ENCODE measurements around the gene MEG3. TPM values are rescaled to one million over a fixed set of nuclear protein-coding genes. Genes with fewer than 3 reads are reported as not detected.

MEG3 gene
- total RNA-seq, 3 donors from 2014 or later (not counting 1 experiment from before 2014, with no cell fraction given), result 1.0 to 6.6 (median 1.9) TPM

DNA sequence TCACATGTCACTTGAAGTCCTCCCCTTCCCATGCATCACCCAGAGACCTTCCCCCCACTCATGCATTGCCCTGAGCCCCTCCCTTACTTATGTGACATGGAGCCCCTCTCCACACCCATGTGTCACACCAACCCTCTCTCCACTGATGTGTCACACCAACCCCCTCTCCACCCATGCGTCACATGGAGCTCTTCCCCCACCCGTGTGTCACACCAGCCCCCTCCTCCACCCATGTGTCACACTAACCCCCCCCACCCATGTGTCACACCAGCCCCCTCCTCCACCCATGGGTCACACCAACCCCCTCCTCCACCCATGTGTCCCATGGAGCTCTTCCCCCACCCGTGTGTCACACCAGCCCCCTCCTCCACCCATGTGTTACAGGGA lies 47.2 kb downstream of the MEG3 start:
- ATAC-seq (no peak), DNase-seq (no peak)
- Mint-ChIP-seq H3K36me3 (no peaks in the 10 kb centered on the region), H3K4me1 (peaks cover 0 to 17% of the 10 kb centered on the region in 2 donors), H3K4me3 (no peak overlapping the region), H3K9me3 (no peaks in the 10 kb centered on the region), H3K27ac (no peak overlapping the region), H3K27me3 (ENCODE audit: low read depth in 2 of 2) (no peaks in the 10 kb centered on the region)
- 57% methylated on average over 3 of the region's 3 CpGs for WGBS (ENCODE audit: insufficient coverage)
- H3K27ac ChIP-seq (ENCODE audit: low read length), result no peak overlapping the region
- H3K36me3 ChIP-seq (ENCODE audit: control insufficient read depth, insufficient read depth, low read length), result no peaks in the 10 kb centered on the region
- no peaks in the 10 kb centered on the region for H3K9me3 ChIP-seq (ENCODE audit: control insufficient read depth, insufficient read depth, low read length)
- no peak for TF ChIP-seq CTCF (IDR thresholded peaks at IDR 0.05)
- H3K4me1 ChIP-seq (ENCODE audit: control insufficient read depth, insufficient read depth, low read length), result no peaks in the 10 kb centered on the region
- no peak overlapping the region for H3K4me3 ChIP-seq (ENCODE audit: low read length)
- intact Hi-C loops (cut with micrococcal nuclease), result no loop called here
- H3K27me3 ChIP-seq (ENCODE audit: control insufficient read depth, insufficient read depth, low read length), result no peaks in the 10 kb centered on the region

DNA sequence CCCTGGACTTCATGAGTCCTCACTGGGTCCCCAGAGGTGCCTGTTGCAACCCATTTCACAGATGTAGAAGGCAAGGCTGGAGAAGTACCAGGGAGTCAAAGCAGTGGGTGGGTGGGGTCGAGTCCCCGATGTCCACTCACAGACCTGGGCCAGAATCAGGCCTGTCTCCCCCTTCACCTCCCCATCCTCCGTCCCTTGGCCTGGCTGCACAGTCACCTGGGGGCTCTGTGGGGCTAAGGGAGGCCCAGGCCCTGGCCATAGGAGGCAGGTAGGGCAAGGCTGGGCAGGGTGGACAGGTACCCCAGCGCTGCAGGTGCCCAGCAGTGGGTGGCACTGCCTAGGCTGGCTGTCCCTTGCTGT lies 48.1 kb downstream of the MEG3 start:
- peaks cover 0 to 17% of the 10 kb centered on the region in 2 donors for H3K4me1 Mint-ChIP-seq
- Histone ChIP-seq H3K27ac (ENCODE audit: low read length) (no peak overlapping the region), H3K27me3 (ENCODE audit: control insufficient read depth, insufficient read depth, low read length) (no peaks in the 10 kb centered on the region), H3K4me1 (ENCODE audit: control insufficient read depth, insufficient read depth, low read length) (no peaks in the 10 kb centered on the region), H3K36me3 (ENCODE audit: control insufficient read depth, insufficient read depth, low read length) (no peaks in the 10 kb centered on the region), H3K9me3 (ENCODE audit: control insufficient read depth, insufficient read depth, low read length) (no peaks in the 10 kb centered on the region), H3K4me3 (ENCODE audit: low read length) (no peak overlapping the region)
- DNase-seq, result no peak
- intact Hi-C loops (cut with micrococcal nuclease), result no loop called here
- ATAC-seq, result no peak
- no peaks in the 10 kb centered on the region for H3K9me3 Mint-ChIP-seq
- no peaks in the 10 kb centered on the region for H3K36me3 Mint-ChIP-seq
- no peaks in the 10 kb centered on the region for H3K27me3 Mint-ChIP-seq (ENCODE audit: low read depth in 2 of 2)
- no peak overlapping the region for H3K4me3 Mint-ChIP-seq
- WGBS (ENCODE audit: insufficient coverage), result 90% methylated on average over 3 of the region's 4 CpGs
- no peak for TF ChIP-seq CTCF (IDR thresholded peaks at IDR 0.05)
- no peak overlapping the region for H3K27ac Mint-ChIP-seq

DNA sequence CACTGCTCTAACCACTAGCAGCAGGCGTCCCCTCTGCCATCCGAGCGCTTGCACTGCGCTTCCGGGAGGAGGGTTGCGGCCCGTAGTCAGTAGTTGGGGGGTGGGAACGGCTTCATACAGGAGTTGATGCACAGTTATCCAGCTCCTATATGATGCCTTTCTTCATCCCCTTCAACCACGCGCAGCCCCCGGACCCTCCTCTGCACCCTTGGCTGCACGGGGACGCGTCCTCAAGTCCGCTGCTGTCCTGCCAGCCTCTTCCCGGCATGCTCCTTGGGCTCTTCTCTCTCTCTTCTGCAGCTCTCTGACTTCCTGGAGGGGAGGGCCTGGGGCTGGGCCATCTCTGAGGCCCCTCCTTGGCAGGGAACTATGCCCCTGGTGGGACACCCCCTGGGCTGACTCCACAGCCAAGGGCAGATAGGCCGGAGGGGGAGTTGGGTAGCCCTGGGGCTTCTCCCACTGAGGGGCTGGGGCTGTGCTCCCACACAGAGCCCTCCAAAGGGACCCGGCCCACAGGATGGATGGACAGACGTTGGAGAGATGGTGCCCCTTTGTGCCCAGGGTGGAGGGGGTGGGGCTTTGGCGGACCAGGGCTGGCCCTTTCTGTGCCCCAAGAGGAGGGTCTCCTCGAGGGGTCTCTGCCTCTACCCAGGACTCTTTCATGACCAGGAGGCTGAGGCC lies 48.6 kb downstream of the MEG3 start:
- no peak for ATAC-seq
- Mint-ChIP-seq H3K4me1 (peaks cover 0 to 17% of the 10 kb centered on the region in 2 donors), H3K27ac (no peak overlapping the region), H3K36me3 (no peaks in the 10 kb centered on the region), H3K4me3 (no peak overlapping the region), H3K27me3 (ENCODE audit: low read depth in 2 of 2) (no peaks in the 10 kb centered on the region), H3K9me3 (no peaks in the 10 kb centered on the region)
- Histone ChIP-seq H3K27me3 (ENCODE audit: control insufficient read depth, insufficient read depth, low read length) (no peaks in the 10 kb centered on the region), H3K4me1 (ENCODE audit: control insufficient read depth, insufficient read depth, low read length) (no peaks in the 10 kb centered on the region), H3K9me3 (ENCODE audit: control insufficient read depth, insufficient read depth, low read length) (no peaks in the 10 kb centered on the region), H3K36me3 (ENCODE audit: control insufficient read depth, insufficient read depth, low read length) (no peaks in the 10 kb centered on the region), H3K4me3 (ENCODE audit: low read length) (no peak overlapping the region), H3K27ac (ENCODE audit: low read length) (no peak overlapping the region)
- WGBS (ENCODE audit: insufficient coverage), result 93% methylated on average over 18 of the region's 21 CpGs
- no peak for DNase-seq
- no peak for TF ChIP-seq CTCF (IDR thresholded peaks at IDR 0.05)
- intact Hi-C loops (cut with micrococcal nuclease), result no loop called here

DNA sequence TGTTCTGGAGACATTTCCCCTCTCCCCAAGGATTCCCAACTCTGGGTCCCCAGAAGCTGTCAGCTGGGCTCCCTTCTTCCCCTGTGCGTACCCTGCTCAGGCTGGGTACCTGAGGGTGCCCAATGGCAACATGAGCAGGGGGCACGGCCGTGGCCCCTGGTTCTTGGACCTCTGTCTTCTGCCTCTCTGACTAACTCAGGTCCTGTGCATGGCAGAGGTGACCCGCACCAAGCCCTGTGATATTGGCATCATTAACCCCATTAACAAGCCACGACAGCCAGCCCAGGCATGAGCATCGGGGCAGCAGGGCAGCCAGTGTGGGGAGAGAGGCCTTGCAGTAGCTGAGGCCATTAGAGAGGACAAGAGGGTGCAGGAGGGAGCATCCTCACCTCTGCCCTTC lies 49.2 kb downstream of the MEG3 start:
- DNase-seq, result no peak
- no peak overlapping the region for H3K27ac Mint-ChIP-seq
- no peak for ATAC-seq
- H3K27me3 ChIP-seq (ENCODE audit: control insufficient read depth, insufficient read depth, low read length), result no peaks in the 10 kb centered on the region
- H3K36me3 Mint-ChIP-seq, result no peaks in the 10 kb centered on the region
- intact Hi-C loops (cut with micrococcal nuclease), result no loop called here
- WGBS (ENCODE audit: insufficient coverage), result 89% methylated on average over 6 of the region's 6 CpGs
- no peaks in the 10 kb centered on the region for H3K9me3 ChIP-seq (ENCODE audit: control insufficient read depth, insufficient read depth, low read length)
- no peaks in the 10 kb centered on the region for H3K27me3 Mint-ChIP-seq (ENCODE audit: low read depth in 2 of 2)
- peaks cover 0 to 17% of the 10 kb centered on the region in 2 donors for H3K4me1 Mint-ChIP-seq
- H3K4me3 ChIP-seq (ENCODE audit: low read length), result no peak overlapping the region
- no peak overlapping the region for H3K4me3 Mint-ChIP-seq
- H3K36me3 ChIP-seq (ENCODE audit: control insufficient read depth, insufficient read depth, low read length), result no peaks in the 10 kb centered on the region
- H3K27ac ChIP-seq (ENCODE audit: low read length), result no peak overlapping the region
- H3K9me3 Mint-ChIP-seq, result no peaks in the 10 kb centered on the region
- no peak for TF ChIP-seq CTCF (IDR thresholded peaks at IDR 0.05)
- H3K4me1 ChIP-seq (ENCODE audit: control insufficient read depth, insufficient read depth, low read length), result no peaks in the 10 kb centered on the region

Measured in natural killer cell (primary cell).